ENCODE results near the gene UBN1.
"Not testable (repeated sequence)": the region's sequence is repeated elsewhere in the genome, so short reads cannot be mapped to it uniquely, and the experiment has no call there.

The UBN1 gene

DNA sequence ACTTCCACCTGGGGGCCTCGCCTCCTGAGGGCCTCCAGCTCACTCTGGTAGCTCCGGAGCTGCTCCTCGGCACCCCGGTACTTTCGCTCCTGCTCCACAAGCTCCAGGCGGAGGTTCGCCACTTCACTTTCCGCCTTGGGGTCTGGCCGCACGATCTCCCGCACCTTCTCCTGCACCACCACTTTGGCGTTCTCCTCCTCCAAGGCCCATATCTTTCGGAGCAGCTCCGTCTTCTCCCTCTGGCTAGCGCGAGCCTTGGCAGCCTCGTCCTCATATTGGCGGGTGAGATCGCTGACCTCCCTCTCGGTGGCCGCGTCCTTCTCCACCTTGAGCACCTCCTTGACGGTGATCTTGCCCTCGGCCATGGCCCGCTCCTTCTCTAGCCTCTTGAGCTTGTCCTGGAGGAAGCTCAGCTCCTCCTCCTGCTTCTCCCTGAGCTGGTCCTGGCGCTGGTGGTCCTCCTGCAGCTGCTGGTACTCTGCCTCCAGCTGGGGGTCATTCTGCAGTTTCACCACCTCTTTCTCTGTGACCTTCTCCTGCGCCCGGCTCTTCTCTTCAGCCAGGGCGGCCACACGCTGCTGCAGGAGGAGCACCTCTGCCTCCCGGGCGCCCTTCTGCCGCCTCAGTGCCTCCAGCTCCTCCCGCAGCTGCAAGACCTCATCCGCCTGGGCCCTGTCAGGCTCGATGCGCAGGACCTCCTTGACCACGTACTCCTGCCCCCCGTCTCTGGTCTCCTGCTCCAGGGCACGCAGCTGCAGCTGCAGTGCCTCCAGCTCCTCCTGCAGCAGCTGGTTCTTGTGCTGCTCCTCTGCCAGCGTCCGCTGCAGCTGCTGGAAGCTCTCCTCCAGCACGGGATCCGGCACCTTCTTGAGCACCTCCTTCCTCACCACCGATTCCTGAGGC, 37.9 kb downstream of the UBN1 start:
- no peak for DNase-seq (ENCODE audit: low spot score)

- peak; percentile 31 for DNase-seq (ENCODE audit: low spot score)
Measured at GRCh38 chr16:4886151-4886550, 38.9 kb downstream of the UBN1 start.

- DNase-seq (ENCODE audit: low spot score) = no peak
Measured at GRCh38 chr16:4888428-4889135, 41.3 kb downstream of the UBN1 start.

- no peak for DNase-seq (ENCODE audit: low spot score)
Measured at GRCh38 chr16:4890026-4890425, 42.7 kb downstream of the UBN1 start.

- DNase-seq (ENCODE audit: low spot score) = no peak
Measured at GRCh38 chr16:4890686-4891085, 43.4 kb downstream of the UBN1 start.

GRCh38 chr16:4891097-4891885, 44.0 kb downstream of the UBN1 start:
- DNase-seq (ENCODE audit: low spot score) = no peak

DNA sequence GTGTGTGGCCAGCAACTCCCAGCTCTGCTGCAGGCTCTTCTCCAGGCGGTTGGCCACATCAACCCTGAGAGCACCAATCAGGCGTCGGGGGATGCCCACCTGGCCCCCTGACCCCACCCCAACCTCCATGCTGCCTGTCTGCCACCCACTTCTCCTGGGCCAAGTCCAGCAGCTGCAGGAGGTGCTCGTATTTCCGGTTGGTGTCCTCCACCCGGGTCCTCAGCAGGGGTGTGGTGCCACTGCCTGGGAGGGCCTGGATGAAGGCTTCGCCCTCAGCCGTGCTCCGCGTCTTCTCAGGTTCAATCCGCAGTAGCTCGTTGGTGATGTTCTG, 44.6 kb downstream of the UBN1 start:
- DNase-seq (ENCODE audit: low spot score) = no peak

GRCh38 chr16:4892361-4893102, 45.3 kb downstream of the UBN1 start:
- DNase-seq (ENCODE audit: low spot score) = no peak

- DNase-seq (ENCODE audit: low spot score) = no peak
Measured at GRCh38 chr16:4893103-4893862, 46.0 kb downstream of the UBN1 start.

GRCh38 chr16:4894276-4895150, 47.2 kb downstream of the UBN1 start:
- DNase-seq (ENCODE audit: low spot score) = no peak

- DNase-seq (ENCODE audit: low spot score) = no peak
Measured at GRCh38 chr16:4895366-4895765, 48.1 kb downstream of the UBN1 start.

DNA sequence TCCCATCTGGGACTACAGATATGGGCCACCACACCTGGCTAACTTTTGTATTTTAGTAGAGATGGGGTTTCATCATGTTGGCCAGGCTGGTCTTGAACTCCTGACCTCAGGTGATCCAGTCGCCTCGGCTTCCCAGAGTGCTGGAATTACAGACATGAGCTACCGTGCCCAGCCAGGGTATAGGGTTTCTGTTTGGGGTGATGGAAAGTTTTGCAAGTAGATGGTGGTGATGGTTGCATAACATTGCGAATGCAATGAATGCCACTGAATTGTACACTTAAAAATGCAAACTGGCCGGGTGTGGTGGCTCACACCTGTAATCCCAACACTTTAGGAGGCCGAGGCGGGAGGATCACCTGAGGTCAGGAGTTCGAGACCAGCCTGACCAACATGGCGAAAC, 49.5 kb downstream of the UBN1 start:
- not testable (repeated sequence) for DNase-seq (ENCODE audit: low spot score)

DNA sequence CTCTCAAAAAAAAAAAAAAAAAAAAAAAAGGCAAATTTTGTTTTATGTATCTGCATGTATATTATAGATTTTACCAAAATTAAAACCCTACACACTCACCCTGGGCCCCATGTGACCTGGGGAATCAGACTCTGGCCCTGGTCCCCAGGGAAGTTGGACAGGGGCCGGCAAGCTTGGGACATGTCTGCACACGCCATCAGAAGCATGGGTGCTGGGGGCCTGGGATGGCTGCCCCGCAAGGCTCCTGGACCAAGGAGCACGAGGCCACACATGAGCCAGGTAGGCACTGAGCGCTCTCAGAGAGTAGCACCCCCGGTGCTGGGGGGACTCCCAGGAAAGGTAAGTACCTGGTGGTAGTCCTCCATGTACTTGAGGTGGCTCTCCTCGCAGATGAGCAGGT, 50.0 kb downstream of the UBN1 start:
- no peak for DNase-seq (ENCODE audit: low spot score)

GRCh38 chr16:4898811-4899473, 51.7 kb downstream of the UBN1 start:
- no peak for DNase-seq (ENCODE audit: low spot score)

DNA sequence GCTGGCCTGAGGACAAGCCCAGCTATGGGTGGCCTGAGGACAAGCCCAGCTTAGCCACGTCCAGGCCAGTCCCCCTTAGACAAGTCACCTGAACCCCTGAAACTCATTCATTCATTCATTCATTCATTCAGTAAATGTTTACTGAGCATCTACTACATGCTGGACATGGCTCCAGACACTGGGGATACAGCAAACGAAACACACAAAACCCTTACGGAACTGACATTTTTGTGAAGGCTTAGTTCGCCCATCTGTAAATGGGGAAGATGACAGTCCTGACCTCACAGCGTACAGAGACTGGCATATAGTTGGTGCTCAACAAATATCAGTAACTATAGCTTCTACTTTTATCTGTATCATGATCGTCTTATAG, 52.2 kb downstream of the UBN1 start:
- DNase-seq (ENCODE audit: low spot score) = no peak

DNA sequence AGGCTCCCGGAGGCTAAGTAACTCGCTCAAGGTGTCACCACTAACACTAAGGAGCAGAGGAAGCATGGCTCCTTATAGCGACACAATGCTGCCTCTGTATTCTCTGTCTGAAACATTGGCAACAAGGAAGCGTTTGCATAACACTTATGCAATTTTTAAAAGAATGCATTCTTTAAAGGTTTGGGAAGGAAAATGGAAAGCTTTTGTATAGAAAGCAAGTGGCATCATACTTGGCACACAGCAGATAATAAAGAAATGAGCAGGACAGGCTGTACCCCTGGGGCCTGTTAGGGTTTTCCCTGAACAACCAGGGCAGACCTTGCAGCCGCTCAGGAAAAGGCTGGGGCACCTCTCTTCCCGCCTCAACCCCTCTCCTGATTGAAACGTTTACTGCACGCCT, 52.8 kb downstream of the UBN1 start:
- no peak for DNase-seq (ENCODE audit: low spot score)

DNA sequence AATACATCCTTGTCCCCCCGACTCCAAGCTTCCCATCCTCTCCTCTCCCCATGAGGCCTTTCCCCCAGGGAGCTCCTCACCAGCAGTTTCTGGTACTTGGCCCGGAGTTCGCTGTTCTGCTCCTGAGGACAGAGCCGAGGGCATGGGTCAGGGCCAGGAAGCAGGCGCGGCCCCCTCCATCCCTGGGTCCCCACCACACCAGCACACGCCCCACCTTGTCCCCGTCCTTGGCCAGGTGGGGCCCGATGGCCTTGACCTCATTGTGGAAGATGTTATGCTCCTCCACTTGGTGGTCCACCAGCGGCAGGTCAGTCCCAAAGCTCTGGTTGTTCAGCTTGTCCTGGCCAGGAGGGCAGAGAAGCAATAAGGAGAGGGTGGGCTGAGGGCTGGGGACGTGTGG, 53.5 kb downstream of the UBN1 start:
- no peak for DNase-seq (ENCODE audit: low spot score)

- DNase-seq (ENCODE audit: low spot score) = no peak
Measured at GRCh38 chr16:4902038-4902437, 54.8 kb downstream of the UBN1 start.

GRCh38 chr16:4904108-4904941, 57.0 kb downstream of the UBN1 start:
- no peak for DNase-seq (ENCODE audit: low spot score)

Measured in hematopoietic multipotent progenitor cell treated with erythropoietin and hydrocortisone succinate and interleukin-3 and kit ligand, for 15 days (in vitro differentiated cells).